GM21360 (cell line): ENCODE measurements around the gene ATP2B1.

ENCODE experiments used
- ATAC-seq: cut with Tn5 transposase; IDR thresholded peaks from one replicate; pipeline ENCODE4 v1.9.1; 2021; ENCODE audit warnings: mild to moderate bottlenecking, moderate library complexity; ENCODE audit not compliant: unreplicated experiment

ATP2B1 gene

DNA sequence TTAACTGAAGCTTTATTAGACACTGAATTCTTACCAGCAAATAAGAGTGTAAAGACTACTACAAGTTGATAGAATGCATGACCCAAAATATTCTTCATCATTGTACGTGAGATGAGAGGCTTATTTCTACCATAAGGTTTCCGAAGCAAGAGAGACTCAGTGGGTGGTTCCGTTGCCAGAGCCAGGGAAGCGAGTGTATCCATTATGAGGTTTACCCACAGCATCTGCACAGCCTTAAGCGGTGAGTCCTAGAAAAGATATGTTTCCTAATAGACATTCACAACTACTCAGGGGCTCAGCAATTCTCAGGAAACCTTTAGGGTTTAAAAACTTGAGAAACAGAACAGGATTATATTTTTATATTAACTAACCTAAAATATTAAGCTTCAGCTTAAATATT, 105.0 kb downstream of the ATP2B1 start:
- ATAC-seq, result no peak

DNA sequence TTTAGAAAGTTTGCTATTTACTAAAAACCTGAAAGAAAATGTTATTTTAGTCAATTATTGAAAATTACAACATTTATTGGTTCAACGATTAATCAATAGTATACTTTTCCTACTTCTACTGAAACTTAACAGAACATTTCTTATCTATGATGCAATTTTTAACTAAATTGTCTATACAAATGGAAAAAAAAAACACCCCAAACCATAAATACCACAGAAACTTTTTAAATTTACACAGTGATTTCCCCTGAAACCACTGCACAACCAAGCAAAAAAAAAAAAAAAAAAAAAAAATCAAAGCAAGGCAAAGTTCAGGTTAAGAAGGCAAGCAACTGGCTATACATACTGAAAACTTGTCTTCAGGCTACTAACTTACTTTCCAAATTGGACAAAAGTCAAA, 110.9 kb downstream of the ATP2B1 start:
- ATAC-seq, result peak; percentile 60

DNA sequence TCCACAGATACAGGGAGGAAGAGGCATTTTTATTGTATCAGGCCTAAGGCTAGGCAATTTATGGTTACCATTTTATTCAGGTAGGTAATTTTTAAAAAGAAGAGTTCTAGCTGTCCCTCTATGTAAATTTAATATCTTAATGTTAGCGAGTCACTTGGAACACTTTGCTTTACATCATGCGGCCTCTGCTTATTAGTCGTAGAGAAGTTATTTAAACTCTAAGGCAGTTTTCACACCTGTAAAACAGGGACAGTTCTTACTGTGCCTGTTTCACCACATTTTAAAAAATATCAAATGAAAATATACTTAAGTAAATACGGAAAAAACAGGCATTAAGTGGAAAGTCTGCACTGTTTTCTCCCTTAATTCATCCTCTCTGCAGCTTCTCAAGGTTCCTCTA, 111.4 kb downstream of the ATP2B1 start:
- no peak for ATAC-seq

DNA sequence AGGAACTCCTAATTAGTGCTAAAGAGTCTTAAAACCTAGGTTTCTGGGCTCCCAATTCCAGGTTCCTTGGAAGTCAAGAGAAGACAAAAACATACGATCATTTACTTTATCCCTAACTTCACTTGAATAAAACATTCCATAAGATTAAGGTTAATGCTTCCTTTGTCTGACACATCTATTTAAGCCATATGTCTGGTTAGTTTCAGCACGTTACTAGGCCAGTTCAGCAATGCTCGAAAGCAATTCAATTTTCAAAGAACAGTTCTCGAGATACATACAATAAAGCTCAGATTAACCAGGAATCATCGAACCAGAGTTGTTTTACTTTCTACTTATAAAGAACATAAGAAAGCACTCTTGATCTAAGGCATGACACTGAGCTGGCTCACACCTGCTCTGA, 114.8 kb downstream of the ATP2B1 start:
- ATAC-seq, result no peak

DNA sequence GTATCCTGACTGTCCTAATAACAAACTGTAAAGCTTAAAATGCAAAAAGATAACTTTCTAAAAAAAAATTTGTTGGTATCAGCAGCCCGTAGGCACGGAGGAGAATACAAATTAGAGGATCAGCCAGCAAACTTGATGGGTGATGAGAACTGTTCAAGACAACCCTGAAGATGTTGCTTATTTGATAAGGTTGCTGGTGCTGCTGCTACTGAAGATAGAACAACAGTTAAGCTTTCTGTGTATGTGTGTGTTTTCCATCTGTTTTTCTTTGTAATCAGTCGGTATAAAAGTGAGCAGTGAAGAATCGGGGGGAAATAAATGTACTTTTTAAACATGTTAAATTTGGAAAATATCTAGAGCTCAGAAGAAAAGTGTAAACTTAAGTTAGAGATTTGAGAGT, 115.4 kb downstream of the ATP2B1 start:
- ATAC-seq, result no peak

DNA sequence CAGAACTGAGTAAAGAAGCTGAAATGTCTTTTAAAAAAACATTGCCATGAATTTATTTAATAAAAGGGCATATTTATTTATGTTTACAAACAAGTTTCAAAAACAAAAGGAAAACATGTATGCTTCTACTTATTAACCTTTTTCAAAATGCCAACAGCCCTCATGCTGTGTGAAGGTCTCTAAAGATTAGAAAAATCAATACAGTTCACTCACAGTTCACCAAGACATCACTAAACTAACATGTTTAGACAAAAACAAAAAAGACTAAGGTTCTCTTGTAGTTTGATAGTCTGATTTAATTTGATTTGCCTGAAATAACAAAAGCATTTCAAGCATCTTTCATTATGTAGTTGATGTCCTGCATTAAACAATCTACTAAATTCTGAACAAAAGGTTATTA, 118.9 kb downstream of the ATP2B1 start:
- ATAC-seq, result no peak

DNA sequence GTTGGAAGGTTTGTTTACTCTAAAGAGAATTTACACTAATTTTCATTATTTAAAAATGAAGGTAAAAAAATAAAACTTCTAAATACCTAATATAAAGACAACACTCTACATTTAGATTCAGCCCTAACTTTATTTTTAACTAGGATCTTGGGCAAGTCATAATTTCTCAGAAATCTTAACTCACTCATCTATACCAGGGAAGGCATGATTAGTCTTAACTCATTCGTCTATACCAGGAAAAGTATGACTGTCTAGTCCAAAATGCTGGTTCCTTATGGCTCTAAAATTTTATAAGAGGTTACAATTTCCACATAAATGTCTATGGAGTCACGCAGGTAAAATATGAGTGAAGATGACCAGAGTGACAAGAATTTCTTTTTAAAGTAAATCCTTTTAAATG, 130.1 kb downstream of the ATP2B1 start:
- ATAC-seq, result no peak

DNA sequence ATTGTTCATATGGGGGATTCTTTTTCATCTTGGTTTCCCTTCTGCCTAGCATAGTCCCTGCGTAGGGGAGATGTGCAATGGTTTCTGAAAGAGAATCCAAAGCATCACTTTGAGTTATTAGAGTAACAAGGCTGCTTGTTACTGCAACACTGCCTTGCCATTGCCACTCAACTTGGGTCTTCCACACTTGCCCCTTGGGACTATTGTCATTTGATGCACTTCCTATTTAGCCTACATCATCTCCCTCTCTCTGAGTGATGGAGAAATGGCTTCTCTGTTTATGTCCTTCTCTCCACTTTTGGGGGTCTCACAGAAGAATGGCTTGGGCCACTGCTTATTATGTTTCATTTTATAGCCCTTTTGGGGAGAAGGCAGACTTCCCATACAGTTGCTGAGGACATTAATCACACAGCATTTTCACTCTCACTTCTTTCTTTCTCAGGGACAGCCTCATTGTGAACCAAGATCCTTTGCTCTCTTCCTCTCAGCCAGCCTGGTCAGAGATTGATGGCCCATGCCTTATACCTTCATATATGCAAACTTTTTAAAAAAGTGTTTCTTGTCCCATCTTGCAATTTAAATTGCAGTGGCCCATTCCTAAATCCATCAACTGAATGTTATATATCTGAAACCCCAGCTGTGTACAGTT, 131.9 kb downstream of the ATP2B1 start:
- ATAC-seq, result no peak

DNA sequence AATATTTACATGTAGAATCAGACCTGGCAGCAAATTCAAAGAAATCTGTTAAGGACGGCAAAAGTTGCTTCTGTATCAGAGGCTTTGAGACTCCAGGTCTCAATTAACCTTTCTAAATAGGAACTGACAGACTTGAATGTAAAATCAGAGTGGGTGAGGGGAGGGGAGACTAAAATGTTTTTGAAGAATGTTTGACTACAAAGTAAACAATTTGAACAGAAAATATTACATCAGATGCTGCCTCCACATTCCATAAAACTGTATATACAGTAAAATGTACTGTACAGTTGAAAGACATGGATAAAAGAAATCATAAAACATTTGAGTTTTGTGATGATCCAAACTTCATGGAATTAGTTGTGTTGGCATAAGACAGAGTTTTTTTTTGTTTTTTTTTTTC, 133.3 kb downstream of the ATP2B1 start:
- no peak for ATAC-seq

DNA sequence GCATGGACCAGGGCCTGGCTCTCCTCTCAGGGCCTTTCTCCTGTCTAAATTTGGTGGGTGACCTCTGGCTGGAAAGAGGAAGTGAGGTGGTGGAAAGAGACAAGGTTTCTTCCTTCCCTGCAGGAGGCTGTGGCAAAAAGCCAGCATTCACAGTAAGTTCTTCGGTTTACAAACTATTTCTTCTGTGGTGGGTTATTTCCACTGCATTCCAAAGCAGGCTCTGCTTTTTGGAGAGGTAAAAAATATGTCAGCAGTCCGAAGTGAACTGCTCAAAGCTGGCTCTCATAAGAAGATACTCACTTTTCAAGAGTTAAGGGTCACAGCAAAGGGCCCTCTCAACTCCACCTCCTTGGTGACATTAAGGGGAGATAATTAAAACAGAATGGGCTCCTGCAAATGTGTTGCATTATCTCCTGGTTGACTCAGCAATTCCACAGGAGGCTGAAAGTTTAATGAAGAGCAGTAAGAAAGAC, 133.9 kb downstream of the ATP2B1 start:
- ATAC-seq, result no peak

DNA sequence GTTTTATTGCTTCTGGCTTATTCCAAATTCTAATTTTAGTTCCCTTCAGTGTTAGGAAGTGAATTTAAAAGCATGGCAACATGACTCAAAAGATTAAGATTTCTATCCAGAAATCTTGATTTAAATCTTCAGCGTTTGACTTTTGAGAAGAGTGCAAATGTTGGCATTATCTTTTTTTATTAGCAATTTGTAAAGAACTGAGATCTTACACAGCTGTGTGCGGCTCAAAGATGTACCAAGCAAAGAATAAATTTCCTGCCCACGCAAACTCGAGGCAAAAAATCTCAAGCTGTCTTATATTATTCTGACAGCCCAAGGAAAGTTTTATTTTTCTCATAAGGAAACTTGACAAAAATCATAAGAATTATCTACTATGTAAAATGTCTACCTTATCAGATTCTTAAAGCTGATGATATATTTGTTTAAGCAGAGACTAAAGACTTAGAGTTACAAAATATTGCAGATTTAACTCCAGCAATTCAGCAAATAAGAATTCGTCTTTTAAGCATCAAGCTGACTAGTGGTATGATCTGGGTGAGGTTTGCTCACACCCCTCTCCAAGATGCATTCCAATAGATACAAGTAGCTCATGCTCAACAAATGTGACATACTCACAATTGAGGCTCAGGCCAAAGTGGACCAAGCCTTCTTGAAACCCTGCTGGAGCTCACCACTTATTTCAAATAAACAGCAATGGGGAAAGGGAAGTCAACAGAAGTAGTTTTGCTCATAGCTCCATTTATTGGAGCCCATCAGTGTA, 135.4 kb downstream of the ATP2B1 start:
- no peak for ATAC-seq

DNA sequence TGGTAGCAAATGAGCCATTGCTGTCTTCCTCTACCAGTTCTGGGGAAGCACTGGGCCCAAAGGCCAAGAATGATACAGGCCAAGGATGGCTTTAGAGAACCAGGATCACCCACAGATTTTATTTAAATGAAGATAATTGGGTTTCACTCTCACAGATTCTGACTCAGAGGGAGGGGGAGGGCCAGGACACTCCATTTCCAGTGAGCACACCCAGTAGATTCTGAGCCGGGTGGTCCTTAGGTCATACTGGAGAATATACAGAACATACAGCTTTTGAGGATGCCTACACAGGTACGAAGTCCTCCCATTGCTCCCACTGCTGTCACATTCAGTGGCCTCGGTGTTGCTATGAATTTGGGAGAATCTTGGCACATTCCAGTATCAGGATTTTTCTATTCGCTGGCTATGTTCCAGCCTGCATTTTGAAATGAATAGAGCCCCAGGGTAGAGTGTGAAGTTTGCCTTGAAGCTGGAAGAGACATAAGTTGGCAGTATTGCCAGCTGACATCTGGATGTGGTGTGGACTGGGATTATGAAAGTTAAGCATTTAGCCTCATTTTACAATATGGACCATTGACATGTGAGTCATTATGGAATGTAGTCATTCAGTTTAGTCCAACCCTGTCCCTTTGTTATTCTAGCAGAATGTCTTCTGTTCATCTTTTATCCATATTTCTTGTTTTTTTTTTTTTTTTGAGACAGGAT, 137.0 kb downstream of the ATP2B1 start:
- ATAC-seq, result no peak

DNA sequence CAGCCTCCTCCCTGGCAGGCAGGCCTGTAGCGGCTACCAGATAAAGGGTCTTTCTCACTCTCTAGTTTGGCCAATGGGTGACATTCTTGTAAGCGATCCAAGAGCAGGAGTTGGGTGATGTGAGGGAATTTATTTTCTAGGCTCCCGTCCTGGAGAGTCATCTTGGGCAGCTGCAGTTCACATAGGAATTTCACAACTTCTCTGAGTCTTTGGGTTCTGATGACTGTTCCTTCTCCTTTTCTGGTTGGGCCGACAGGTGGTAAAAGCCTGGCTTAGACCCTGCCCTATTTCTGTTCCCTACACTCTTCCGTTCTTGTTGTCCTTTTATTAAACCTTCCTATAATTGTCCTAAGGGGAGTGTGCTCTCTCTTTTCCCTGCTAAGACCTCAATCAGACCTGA, 140.2 kb downstream of the ATP2B1 start:
- no peak for ATAC-seq

DNA sequence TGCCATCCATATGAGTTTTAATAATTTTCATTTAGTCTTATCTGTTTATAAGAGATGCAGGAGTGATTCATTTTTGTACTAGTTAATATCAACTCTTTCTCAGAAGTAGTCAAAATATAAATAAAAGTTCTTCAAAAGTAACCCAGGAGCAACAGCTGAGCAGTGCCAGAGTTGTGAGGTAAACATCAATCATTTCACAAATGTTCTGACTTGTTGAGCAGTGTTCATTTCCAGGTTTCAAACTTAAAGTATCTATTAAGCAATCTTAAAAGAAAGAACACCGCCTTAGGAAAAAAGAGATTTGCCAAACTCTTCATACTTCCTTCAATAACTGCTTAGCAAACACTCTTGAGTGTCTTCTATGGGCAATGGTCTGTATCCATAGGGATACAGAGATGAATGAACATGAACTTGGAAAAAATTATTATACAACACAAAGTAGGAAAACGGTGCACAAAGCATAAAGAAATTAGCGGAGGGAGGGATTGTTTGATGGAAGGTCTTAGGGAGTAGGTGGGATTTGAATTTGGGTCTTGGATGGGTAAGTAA, 140.9 kb downstream of the ATP2B1 start:
- ATAC-seq, result no peak

DNA sequence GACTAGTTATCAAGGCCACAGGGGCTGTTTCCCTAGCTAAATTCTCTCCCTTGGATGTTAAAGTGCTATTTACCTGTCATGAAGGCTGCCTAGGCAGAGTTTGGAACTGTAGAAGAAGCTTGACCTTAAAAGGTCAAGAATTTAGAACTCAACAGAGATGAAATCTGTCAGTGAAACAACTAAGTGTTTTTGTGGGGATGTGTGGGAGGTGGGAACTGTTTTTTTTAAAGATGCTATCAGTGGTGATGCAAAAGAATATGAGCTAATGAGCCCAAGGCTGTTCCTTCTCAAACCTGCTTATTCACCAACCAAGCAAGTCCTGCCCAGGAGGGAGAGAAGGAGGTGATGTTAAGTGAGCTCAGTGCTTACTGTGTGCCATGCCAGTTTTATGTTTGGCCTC, 142.0 kb downstream of the ATP2B1 start:
- no peak for ATAC-seq

DNA sequence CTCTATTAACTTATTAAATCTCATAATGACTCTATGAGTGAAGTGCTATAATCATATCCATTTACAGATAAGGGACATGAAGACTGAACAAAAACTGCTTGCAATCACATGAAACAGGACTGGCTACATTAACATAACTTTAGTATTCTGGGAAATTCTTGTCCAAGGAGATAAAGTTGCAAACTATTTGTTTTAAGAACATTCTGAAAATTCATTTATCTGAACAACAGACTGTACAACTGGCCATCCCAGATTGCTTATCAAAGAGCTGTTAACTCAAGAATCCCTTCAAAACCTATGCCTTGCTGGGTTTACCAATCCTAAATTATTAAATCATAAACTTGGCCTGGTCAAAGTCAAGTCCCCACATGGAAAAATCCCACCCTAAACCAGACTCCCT, 143.6 kb downstream of the ATP2B1 start:
- no peak for ATAC-seq

DNA sequence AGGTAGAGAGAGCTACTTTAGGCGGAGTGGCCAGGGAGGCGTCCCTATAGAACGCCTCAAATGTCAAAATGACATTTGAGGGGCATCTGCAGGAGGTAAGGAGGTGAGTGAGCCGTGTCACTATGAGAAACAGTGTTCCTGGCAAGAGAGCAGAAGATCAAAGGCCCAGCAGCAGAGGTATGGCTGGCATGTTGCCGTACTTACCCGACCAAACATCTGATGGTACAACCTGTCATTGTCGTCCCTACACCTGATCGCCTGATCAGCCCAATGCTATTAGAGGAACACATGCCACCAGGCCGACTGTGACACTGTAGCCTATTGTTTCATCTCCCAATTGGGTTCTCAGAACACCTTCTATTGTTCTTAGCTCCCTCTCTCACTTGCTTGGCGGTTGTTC, 148.9 kb downstream of the ATP2B1 start:
- no peak for ATAC-seq

DNA sequence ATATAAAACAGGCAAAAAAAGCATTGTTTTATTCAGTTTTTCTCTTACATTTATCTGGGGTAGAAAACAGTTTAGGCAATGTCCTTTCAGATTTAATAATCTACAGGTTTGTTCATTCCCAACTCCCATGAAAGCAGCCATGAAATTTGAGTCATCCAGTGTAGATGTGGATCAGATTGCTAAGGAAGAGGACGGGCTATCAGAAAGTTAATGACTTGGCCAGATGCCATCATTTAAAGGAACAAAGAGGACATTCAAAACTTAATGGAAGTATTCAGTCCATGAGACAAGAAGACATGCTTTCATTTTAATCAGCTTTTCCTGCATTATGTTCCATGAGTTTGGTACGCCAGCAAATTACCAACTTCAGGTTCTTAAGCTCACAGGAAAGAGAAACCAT, 151.7 kb downstream of the ATP2B1 start:
- no peak for ATAC-seq

DNA sequence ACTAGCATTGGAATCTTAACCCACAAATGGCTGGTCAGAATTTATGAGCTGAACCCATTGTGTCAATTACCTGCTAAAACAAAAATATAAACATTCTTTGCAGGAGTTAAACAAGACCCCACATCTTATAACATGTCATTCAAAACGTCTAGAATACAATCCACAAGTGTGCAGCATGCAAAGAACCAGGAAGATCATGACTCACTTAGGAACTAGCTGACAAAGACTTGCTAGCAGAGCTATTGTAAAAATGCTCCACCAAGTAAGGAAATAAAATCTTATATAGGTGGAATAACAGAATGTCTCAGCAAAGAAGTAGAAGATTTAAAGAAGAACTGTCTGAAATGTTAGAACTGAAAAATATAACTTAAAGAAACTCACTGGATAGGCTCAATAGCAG, 156.3 kb downstream of the ATP2B1 start:
- ATAC-seq, result no peak

DNA sequence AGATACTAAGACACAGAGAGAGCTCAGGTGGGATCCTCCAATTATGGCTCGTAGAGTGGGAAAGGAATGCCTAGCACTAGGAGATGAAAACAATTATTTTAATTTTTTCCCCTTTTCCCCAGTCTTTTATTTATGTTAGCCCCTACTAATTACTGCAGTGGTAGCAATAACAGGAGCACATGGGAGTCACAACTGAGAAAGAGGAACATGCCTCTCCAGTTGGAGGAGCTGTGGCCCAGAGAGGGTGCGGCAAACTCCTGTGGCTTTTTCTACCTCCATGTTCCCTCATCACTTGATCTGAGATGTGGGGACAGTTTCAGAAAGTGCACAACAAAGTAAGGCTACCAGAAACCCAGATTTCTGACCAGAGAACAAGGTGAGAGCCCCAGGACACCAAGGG, 156.9 kb downstream of the ATP2B1 start:
- no peak for ATAC-seq

DNA sequence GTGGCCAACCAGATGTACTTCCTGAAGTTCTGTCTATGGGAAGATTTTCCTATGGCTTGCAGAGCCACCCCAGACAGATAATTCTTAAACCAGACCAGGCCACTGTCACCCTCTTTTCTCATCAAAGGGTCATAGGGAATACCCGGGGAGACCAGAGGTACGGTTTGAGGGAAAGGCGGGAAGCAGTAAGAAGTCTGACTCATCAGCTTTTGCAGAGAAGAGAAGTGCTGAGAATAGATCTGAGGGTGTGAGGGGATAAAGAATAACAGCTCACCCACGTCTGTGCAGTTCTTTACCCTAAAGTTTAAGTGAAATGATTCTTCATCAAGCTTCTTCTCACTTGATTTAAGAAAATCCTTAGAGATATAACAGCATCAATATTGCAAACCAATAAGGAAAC, 161.5 kb downstream of the ATP2B1 start:
- ATAC-seq, result no peak

DNA sequence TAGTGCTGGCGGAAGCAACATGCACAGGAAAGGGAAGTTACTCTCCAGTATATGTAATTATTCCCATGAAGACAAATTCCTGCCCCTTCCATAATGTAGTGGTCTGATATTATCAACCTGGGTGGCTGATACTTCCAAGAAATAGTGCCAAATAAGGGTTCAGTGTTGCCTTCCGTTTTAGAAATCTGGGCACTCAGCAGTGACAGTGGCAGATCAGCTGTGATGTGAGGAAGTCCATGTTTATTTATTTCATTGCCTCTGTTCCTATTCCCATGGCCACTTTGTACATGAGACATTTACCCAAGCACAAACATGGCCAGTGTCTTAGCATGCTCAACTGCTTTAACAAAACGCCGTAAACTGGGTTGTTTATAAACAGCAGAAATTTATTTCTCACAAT, 162.5 kb downstream of the ATP2B1 start:
- no peak for ATAC-seq
